Smooth muscle cell of the brain vasculature (primary cell): ENCODE measurements around the gene PIKFYVE.
"Not testable (repeated sequence)": the region's sequence is repeated elsewhere in the genome, so short reads cannot be mapped to it uniquely, and the experiment has no call there.

Source experiments
- DNase-seq: peaks from one replicate; pipeline ENCODE4 v3.0.0-alpha.2; 2012; ENCODE audit warnings: low read depth, low spot score

Gene PIKFYVE

GRCh38 chr2:208265801-208266552 lies at the start of gene PIKFYVE:
TSS of gene PIKFYVE (plus strand) at chr2:208266255. CDS start at chr2:208271520, 5,265 bp downstream.
- DNase-seq: peak; percentile 99

GRCh38 chr2:208221873-208222272 lies 44.2 kb upstream of the PIKFYVE start:
- DNase-seq: not testable (repeated sequence)

GRCh38 chr2:208222351-208222750 lies 43.7 kb upstream of the PIKFYVE start:
- DNase-seq: no peak

- no peak for DNase-seq
These were observed 41.3 kb upstream of the PIKFYVE start for GRCh38 chr2:208224802-208225201.

GRCh38 chr2:208227581-208228232 lies 38.3 kb upstream of the PIKFYVE start:
- no peak for DNase-seq

GRCh38 chr2:208228476-208228875 lies 37.6 kb upstream of the PIKFYVE start:
- DNase-seq: no peak

- no peak for DNase-seq
These were observed 31.3 kb upstream of the PIKFYVE start for GRCh38 chr2:208234786-208235185.

GRCh38 chr2:208235860-208236259 lies 30.2 kb upstream of the PIKFYVE start:
- DNase-seq: no peak

- no peak for DNase-seq
These were observed 26.1 kb upstream of the PIKFYVE start for GRCh38 chr2:208239770-208240493.

GRCh38 chr2:208240619-208241209 lies 25.3 kb upstream of the PIKFYVE start:
- DNase-seq: no peak

GRCh38 chr2:208244422-208244821 lies 21.6 kb upstream of the PIKFYVE start:
- DNase-seq: no peak

GRCh38 chr2:208245746-208246145 lies 20.3 kb upstream of the PIKFYVE start:
- no peak for DNase-seq

- DNase-seq: no peak
These were observed 17.5 kb upstream of the PIKFYVE start for GRCh38 chr2:208248601-208249000.

GRCh38 chr2:208249296-208249695 lies 16.8 kb upstream of the PIKFYVE start:
- DNase-seq: no peak

- no peak for DNase-seq
These were observed 15.7 kb upstream of the PIKFYVE start for GRCh38 chr2:208250388-208250787.

GRCh38 chr2:208251098-208251497 lies 15.0 kb upstream of the PIKFYVE start:
- no peak for DNase-seq

- no peak for DNase-seq
These were observed 13.2 kb upstream of the PIKFYVE start for GRCh38 chr2:208252716-208253492.

- no peak for DNase-seq
These were observed 12.4 kb upstream of the PIKFYVE start for GRCh38 chr2:208253600-208254117.

- peak; percentile 54 for DNase-seq
These were observed 11.8 kb upstream of the PIKFYVE start for GRCh38 chr2:208254118-208254870.

- DNase-seq: peak; percentile 85
These were observed 11.0 kb upstream of the PIKFYVE start, which contains the start of gene IDH1 for GRCh38 chr2:208254871-208255556. TSS of gene IDH1 (minus strand) at chr2:208255071. CDS start at chr2:208251551, 3,520 bp downstream.
